SU-DHL-6 (cell line): Measurements from ENCODE around the gene HOXA3.

ENCODE experiments used
- H2AFZ ChIP-seq: fragments of 200-600 bp; sonication (generic); 2 replicates; pipeline ENCODE4 v1.6.1; 2014; ENCODE audit warnings: low read depth, mild to moderate bottlenecking, moderate library complexity, mixed read lengths, antibody characterized with exemption, low read length; ENCODE audit not compliant: severe bottlenecking
- H3F3A ChIP-seq: fragments of 200-600 bp; shearing (Covaris generic); 2 replicates; pipeline ENCODE4 v1.6.0; 2016; ENCODE audit warnings: antibody characterized with exemption, mild to moderate bottlenecking; ENCODE audit not compliant: insufficient read depth
- H3K27ac ChIP-seq: fragments of 200-600 bp; sonication (generic); 2 replicates; pipeline ENCODE4 v1.5.1; 2016; ENCODE audit warnings: low read depth, mild to moderate bottlenecking, low read length, moderate library complexity, mixed read lengths
- H3K27me3 ChIP-seq: fragments of 200-600 bp; sonication (generic), shearing (Covaris generic); 2 replicates; pipeline ENCODE4 v1.6.0; 2014; ENCODE audit warnings: mild to moderate bottlenecking, low read length
- H3K36me3 ChIP-seq: fragments of 200-600 bp; sonication (generic); 2 replicates; pipeline ENCODE4 v1.6.1; 2014; ENCODE audit warnings: mild to moderate bottlenecking, low read length, mixed read lengths
- H3K4me2 ChIP-seq: fragments of 300-600, 200-600 bp; shearing (Covaris generic), sonication (generic); 2 replicates; pipeline ENCODE4 v1.6.0; 2014; ENCODE audit warnings: low read length, low read depth, mild to moderate bottlenecking; ENCODE audit not compliant: poor library complexity, severe bottlenecking
- H3K4me3 ChIP-seq: fragments of 200-600 bp; sonication (generic); 2 replicates; pipeline ENCODE4 v1.5.1; 2014; ENCODE audit warnings: antibody characterized with exemption, low read length, mild to moderate bottlenecking, mixed read lengths; ENCODE audit not compliant: insufficient read depth, poor library complexity, severe bottlenecking
- H3K79me2 ChIP-seq: fragments of 200-600 bp; sonication (generic); 2 replicates; pipeline ENCODE4 v1.6.1; 2014; ENCODE audit warnings: mild to moderate bottlenecking, low read length, moderate library complexity; ENCODE audit not compliant: insufficient read depth
- H3K9ac ChIP-seq: fragments of 200-600 bp; sonication (generic); 2 replicates; pipeline ENCODE4 v1.7.0; 2014; ENCODE audit warnings: mild to moderate bottlenecking, low read length
- H3K9me2 ChIP-seq: fragments of 200-600 bp; sonication (generic); replicated peaks from 2 replicates; pipeline ENCODE4 v1.6.1; 2014; ENCODE audit warnings: low read length; ENCODE audit not compliant: insufficient read depth
- H3K9me3 ChIP-seq: fragments of 200-600 bp; sonication (generic); 2 replicates; pipeline ENCODE4 v1.6.1; 2014; ENCODE audit warnings: low read length, mixed read lengths; ENCODE audit not compliant: insufficient read depth
- H4K20me1 ChIP-seq: fragments of 200-600 bp; sonication (generic); 2 replicates; pipeline ENCODE4 v1.6.1; 2014; ENCODE audit warnings: low read depth, mild to moderate bottlenecking, antibody characterized with exemption, low read length, moderate library complexity, mixed read lengths
- EZH2phosphoT487 ChIP-seq: fragments of 200-600 bp; sonication (generic), shearing (Covaris generic); conservative IDR thresholded peaks from 2 replicates; pipeline ENCODE4 v1.6.1; 2018; ENCODE audit warnings: mild to moderate bottlenecking, antibody characterized with exemption, low read length, moderate library complexity, mixed read lengths
- TF ChIP-seq, protein P1 (sequence below): fragments of 200-600 bp; sonication (generic); IDR thresholded peaks from one replicate; pipeline ENCODE4 v1.5.1; 2017; ENCODE audit warnings: antibody characterized with exemption, mild to moderate bottlenecking, low read length, moderate library complexity; ENCODE audit not compliant: insufficient read depth, poor library complexity, severe bottlenecking

The HOXA3 gene

DNA sequence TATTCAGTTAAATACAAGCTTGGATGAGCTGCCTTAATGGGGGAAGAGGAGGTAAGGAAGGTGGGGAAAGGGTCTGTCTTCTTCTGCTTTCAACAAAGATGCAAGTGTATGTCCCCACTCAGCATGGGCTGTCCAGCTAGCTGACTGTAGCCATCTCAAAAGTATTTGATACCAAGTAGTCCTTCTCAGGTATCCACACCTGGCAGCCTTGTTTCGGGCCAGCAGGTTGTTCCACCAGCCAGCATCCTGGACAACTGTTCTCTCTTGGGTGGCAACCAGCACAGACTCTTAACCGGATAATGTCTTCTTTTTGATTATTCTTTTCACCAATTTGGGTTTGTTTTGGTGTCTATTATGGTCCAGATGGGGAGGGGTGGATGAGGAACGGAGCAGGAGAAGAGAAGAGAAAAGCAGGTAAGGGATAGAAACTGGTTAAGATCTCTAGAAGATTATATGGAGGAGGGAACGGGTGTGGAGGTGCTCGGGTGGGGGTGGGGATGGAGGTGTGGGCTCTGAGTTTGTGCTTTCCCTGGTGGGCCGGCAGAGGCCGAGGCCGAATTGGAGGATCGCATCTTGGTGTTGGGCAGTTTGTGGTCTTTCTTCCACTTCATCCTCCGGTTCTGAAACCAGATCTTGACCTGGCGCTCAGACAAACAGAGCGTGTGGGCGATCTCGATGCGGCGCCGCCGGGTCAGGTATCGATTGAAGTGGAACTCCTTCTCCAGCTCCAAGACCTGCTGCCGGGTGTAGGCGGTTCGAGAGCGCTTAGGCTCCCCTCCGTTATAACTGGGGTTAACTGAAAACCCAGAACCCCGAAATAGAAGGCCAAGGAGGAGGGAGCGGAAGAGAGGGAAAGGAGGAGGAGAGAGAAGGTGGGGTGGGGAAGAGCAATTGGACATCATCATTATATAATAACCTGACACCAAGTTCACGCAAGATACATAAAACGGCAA lies 23.3 kb downstream of the HOXA3 start:
- Histone ChIP-seq H3K9ac (peak overlapping the region; percentile 84), H3F3A (peaks cover 7% of the 10 kb centered on the region; the same call in 1 of the 2 replicates), H2AFZ (peak overlapping the region; percentile 74), H3K9me2 (no peaks in the 10 kb centered on the region), H4K20me1 (no peaks in the 10 kb centered on the region), H3K4me2 (peak overlapping the region; percentile 65), H3K79me2 (no peaks in the 10 kb centered on the region), H3K4me3 (peak overlapping the region; percentile 82), H3K27ac (no peak overlapping the region), H3K36me3 (no peaks in the 10 kb centered on the region), H3K27me3 (no peaks in the 10 kb centered on the region), H3K9me3 (no peaks in the 10 kb centered on the region)
- no peak for TF ChIP-seq EZH2phosphoT487
- TF ChIP-seq, protein P1, sequence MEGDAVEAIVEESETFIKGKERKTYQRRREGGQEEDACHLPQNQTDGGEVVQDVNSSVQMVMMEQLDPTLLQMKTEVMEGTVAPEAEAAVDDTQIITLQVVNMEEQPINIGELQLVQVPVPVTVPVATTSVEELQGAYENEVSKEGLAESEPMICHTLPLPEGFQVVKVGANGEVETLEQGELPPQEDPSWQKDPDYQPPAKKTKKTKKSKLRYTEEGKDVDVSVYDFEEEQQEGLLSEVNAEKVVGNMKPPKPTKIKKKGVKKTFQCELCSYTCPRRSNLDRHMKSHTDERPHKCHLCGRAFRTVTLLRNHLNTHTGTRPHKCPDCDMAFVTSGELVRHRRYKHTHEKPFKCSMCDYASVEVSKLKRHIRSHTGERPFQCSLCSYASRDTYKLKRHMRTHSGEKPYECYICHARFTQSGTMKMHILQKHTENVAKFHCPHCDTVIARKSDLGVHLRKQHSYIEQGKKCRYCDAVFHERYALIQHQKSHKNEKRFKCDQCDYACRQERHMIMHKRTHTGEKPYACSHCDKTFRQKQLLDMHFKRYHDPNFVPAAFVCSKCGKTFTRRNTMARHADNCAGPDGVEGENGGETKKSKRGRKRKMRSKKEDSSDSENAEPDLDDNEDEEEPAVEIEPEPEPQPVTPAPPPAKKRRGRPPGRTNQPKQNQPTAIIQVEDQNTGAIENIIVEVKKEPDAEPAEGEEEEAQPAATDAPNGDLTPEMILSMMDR = no peak

DNA sequence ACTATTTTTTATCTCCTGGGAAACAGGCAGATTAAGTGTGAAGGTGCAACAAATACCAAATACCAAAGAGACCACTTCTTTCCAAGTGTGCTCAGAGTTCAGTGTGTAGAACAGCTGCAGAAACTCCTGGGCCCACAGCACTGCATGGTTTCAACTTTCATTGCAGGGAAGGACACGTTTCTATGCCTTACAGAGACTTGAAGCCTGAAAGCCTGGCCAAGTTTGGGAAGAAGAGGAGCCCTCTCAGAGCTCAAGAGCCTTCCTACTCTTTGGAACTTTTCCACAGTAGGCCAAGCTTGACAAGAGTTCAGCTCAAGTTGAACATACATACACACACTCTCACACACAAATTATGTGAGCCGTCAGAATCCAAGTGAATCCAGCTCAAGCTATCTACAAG lies 24.3 kb downstream of the HOXA3 start:
- Histone ChIP-seq H4K20me1 (no peaks in the 10 kb centered on the region), H3K27me3 (no peaks in the 10 kb centered on the region), H2AFZ (no peak overlapping the region), H3K4me3 (no peak overlapping the region), H3K36me3 (no peaks in the 10 kb centered on the region), H3K9me3 (no peaks in the 10 kb centered on the region), H3K27ac (no peak overlapping the region), H3K79me2 (no peaks in the 10 kb centered on the region), H3K9ac (no peak overlapping the region), H3F3A (peaks cover 7% of the 10 kb centered on the region; the same call in 1 of the 2 replicates), H3K9me2 (no peaks in the 10 kb centered on the region), H3K4me2 (no peak overlapping the region)
- TF ChIP-seq, protein P1 = no peak
- TF ChIP-seq EZH2phosphoT487 = no peak

DNA sequence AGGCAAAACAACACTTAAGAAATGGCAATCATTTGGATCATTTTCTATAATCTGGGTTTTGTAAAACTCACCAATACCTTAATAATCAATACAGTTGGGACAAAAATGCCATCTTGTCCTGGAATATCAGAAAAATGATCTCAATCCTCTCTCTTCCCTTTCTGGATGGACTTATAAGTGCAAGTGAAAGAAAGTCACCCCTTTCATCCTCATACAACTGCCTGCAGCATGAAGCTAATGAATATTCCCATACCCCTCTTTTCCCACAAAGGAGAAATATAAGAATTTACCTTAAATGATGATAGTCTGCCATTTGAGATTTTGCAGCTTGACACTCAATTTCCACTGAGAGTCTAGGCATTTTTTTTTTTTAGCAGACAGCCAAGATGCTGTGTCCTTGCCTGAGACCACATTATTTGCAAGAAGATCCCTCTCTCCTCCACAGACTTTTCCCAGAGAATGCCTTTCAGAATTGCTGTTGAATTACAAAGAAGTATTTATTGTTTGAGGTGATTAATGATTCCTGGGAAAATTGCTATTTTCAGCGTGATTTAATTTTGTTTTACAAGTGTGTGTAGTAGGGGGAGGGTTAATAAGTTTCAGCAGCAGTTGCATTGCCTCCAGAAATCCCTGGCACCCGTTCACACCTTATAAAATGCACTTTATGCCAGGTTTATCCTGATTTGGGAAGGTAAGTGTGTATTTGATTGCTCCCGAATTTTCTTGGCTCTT lies 25.6 kb downstream of the HOXA3 start:
- Histone ChIP-seq H3K27me3 (no peaks in the 10 kb centered on the region), H3K79me2 (no peaks in the 10 kb centered on the region), H3K36me3 (no peaks in the 10 kb centered on the region), H3K4me3 (no peak overlapping the region), H3K9me3 (no peaks in the 10 kb centered on the region), H2AFZ (no peak overlapping the region), H3F3A (no peaks in the 10 kb centered on the region), H3K4me2 (no peak overlapping the region), H4K20me1 (no peaks in the 10 kb centered on the region), H3K9me2 (no peaks in the 10 kb centered on the region), H3K9ac (no peak overlapping the region), H3K27ac (no peak overlapping the region)
- TF ChIP-seq, protein P1 = no peak
- TF ChIP-seq EZH2phosphoT487 = no peak
